IMR-90 (cell line): ENCODE measurements around the gene IL17F. TPM values are rescaled to one million over a fixed set of nuclear protein-coding genes. Genes with fewer than 3 reads are reported as not detected.

Experiments used
- ATAC-seq: fragments of 200-7000 bp; cut with Tn5 transposase; 2 replicates; pipeline ENCODE4 v1.9.1; 2020; ENCODE audit warnings: low read depth, mild to moderate bottlenecking, moderate library complexity
- BruUV-seq: library from RNA; stranded (reverse); fragments of 400-500 nt; replicated peaks from 2 replicates; lab custom pipeline; 2021; lab: Mats Ljungman, UMichigan
- CTCF ChIA-PET: fragments of 300-600 bp; formaldehyde crosslinking; extraction: SDS; loops from one replicate; lab custom pipeline; 2021; ENCODE audit warnings: antibody characterized with exemption; lab: Yijun Ruan, JAX
- POLR2A ChIA-PET: fragments of 300-600 bp; sonication (Branson Sonifier 250); formaldehyde crosslinking; loops from one replicate; lab custom pipeline; 2022; ENCODE audit warnings: antibody characterized with exemption; ENCODE audit not compliant: unreplicated experiment; lab: Charles Lee
- DNase-seq: peaks from one replicate; pipeline ENCODE4 v3.0.0; 2013
- H2AFZ ChIP-seq: replicated peaks from 2 replicates; pipeline ENCODE3; 2013; ENCODE audit warnings: low read length, mild to moderate bottlenecking; ENCODE audit not compliant: poor library complexity
- H2AK5ac ChIP-seq: 2 replicates; pipeline ENCODE4 v1.6.1; 2013; ENCODE audit warnings: low read depth, low read length, inconsistent platforms
- H2AK9ac ChIP-seq: replicated peaks from 2 replicates; pipeline ENCODE3; 2013; ENCODE audit warnings: mild to moderate bottlenecking, low read depth, low read length, moderate library complexity; ENCODE audit not compliant: poor library complexity
- H2BK120ac ChIP-seq: 2 replicates; pipeline ENCODE4 v1.6.1; 2013; ENCODE audit warnings: low read depth, low read length, inconsistent platforms
- H2BK15ac ChIP-seq: 3 replicates; pipeline ENCODE4 v1.6.1; 2013; ENCODE audit warnings: low read depth, low read length, inconsistent platforms
- H2BK20ac ChIP-seq: 2 replicates; pipeline ENCODE4 v1.6.1; 2013; ENCODE audit warnings: low read depth, mild to moderate bottlenecking, inconsistent platforms, low read length, moderate library complexity
- H2BK5ac ChIP-seq: 2 replicates; pipeline ENCODE4 v1.6.1; 2013; ENCODE audit warnings: mild to moderate bottlenecking, low read depth, low read length, inconsistent platforms; ENCODE audit not compliant: poor library complexity, severe bottlenecking
- H3K14ac ChIP-seq: replicated peaks from 2 replicates; pipeline ENCODE4 v1.6.1; 2013; ENCODE audit warnings: low read depth, low read length, inconsistent platforms
- H3K18ac ChIP-seq: 2 replicates; pipeline ENCODE4 v1.6.1; 2013; ENCODE audit warnings: low read depth, low read length, control low read depth
- H3K23ac ChIP-seq: 2 replicates; pipeline ENCODE4 v1.6.1; 2013; ENCODE audit warnings: low read depth, low read length, inconsistent platforms
- H3K27ac ChIP-seq: 2 replicates; pipeline ENCODE4 v1.5.1; 2013; ENCODE audit warnings: mild to moderate bottlenecking, control low read depth, low read length; ENCODE audit not compliant: insufficient read depth
- H3K27me3 ChIP-seq: 2 replicates; pipeline ENCODE4 v1.6.1; 2013; ENCODE audit warnings: low read length; ENCODE audit not compliant: control insufficient read depth, insufficient read depth
- H3K36me3 ChIP-seq: 2 replicates; pipeline ENCODE4 v1.6.1; 2013; ENCODE audit warnings: low read length, mixed read lengths; ENCODE audit not compliant: control insufficient read depth, insufficient read depth
- H3K4ac ChIP-seq: 2 replicates; pipeline ENCODE4 v1.6.1; 2013; ENCODE audit warnings: low read depth, low read length, inconsistent platforms
- H3K4me1 ChIP-seq: 2 replicates; pipeline ENCODE4 v1.6.1; 2013; ENCODE audit warnings: low read length, mixed read lengths; ENCODE audit not compliant: control insufficient read depth, insufficient read depth
- H3K4me2 ChIP-seq: 2 replicates; pipeline ENCODE4 v1.6.1; 2013; ENCODE audit warnings: low read depth, mild to moderate bottlenecking, control low read depth, low read length, moderate library complexity
- H3K4me3 ChIP-seq: 2 replicates; pipeline ENCODE4 v1.5.1; 2013; ENCODE audit warnings: low read depth, mild to moderate bottlenecking, control low read depth, low read length, moderate library complexity; ENCODE audit not compliant: insufficient read depth
- H3K56ac ChIP-seq: 2 replicates; pipeline ENCODE4 v1.6.1; 2013; ENCODE audit warnings: low read length, inconsistent platforms; ENCODE audit not compliant: insufficient read depth; ENCODE audit errors: extremely low read depth
- H3K79me1 ChIP-seq, 2 experiments: 2 replicates each; pipeline ENCODE4 v1.6.1; 2013; ENCODE audit warnings: low read length in 2 of 2, inconsistent platforms in 1 of 2, low read depth in 1 of 2
- H3K9ac ChIP-seq: 2 replicates; pipeline ENCODE4 v1.6.1; 2013; ENCODE audit warnings: low read depth, low read length, control low read depth
- H3K9me1 ChIP-seq: 2 replicates; pipeline ENCODE4 v1.6.1; 2013; ENCODE audit warnings: low read length, inconsistent platforms; ENCODE audit not compliant: insufficient read depth
- H3K9me3 ChIP-seq: 2 replicates; pipeline ENCODE4 v1.6.1; 2013; ENCODE audit warnings: low read length; ENCODE audit not compliant: control insufficient read depth, insufficient read depth
- H4K20me1 ChIP-seq: 2 replicates; pipeline ENCODE4 v1.6.1; 2013; ENCODE audit warnings: low read length, inconsistent platforms; ENCODE audit not compliant: insufficient read depth
- H4K5ac ChIP-seq: 2 replicates; pipeline ENCODE4 v1.6.1; 2013; ENCODE audit warnings: mild to moderate bottlenecking, low read depth, low read length, control low read depth
- H4K8ac ChIP-seq, 2 experiments: 2 replicates each; pipeline ENCODE4 v1.6.1; 2013; ENCODE audit warnings: low read depth in 2 of 2, low read length in 2 of 2, control low read depth in 1 of 2, inconsistent platforms in 1 of 2
- H4K91ac ChIP-seq: 2 replicates; pipeline ENCODE4 v1.6.1; 2013; ENCODE audit warnings: low read depth, low read length, inconsistent platforms; ENCODE audit not compliant: insufficient read depth
- BHLHE40 ChIP-seq: fragments of 150-350 bp; IDR thresholded peaks from 2 replicates; pipeline ENCODE4 v1.6.1; 2016; ENCODE audit warnings: mild to moderate bottlenecking, low read depth, low read length
- CEBPB ChIP-seq: IDR thresholded peaks from 2 replicates; pipeline ENCODE4 v1.6.1; 2012; ENCODE audit warnings: low read depth, low read length, improper control_type of control experiment
- CHD1 ChIP-seq: IDR thresholded peaks from 2 replicates; pipeline ENCODE4 v1.6.1; 2012; ENCODE audit warnings: low read depth, low read length, improper control_type of control experiment
- FOS ChIP-seq: fragments of 150-350 bp; IDR thresholded peaks from 2 replicates; pipeline ENCODE4 v1.6.1; 2016; ENCODE audit warnings: low read depth, low read length
- MAFK ChIP-seq: IDR thresholded peaks from 2 replicates; pipeline ENCODE4 v1.6.1; 2012; ENCODE audit warnings: low read depth, low read length, improper control_type of control experiment
- MAZ ChIP-seq: IDR thresholded peaks from 2 replicates; pipeline ENCODE4 v1.6.1; 2012; ENCODE audit warnings: low read depth, mild to moderate bottlenecking, low read length, improper control_type of control experiment, moderate library complexity, borderline replicate concordance
- MXI1 ChIP-seq: IDR thresholded peaks from 2 replicates; pipeline ENCODE4 v1.6.1; 2012; ENCODE audit warnings: low read depth, mild to moderate bottlenecking, low read length, moderate library complexity, borderline replicate concordance
- NFE2L2 ChIP-seq: fragments of 150-350 bp; IDR thresholded peaks from 2 replicates; pipeline ENCODE4 v1.6.1; 2016; ENCODE audit warnings: low read depth, mild to moderate bottlenecking, low read length
- POLR2A ChIP-seq: IDR thresholded peaks from 2 replicates; pipeline ENCODE4 v1.6.1; 2012; ENCODE audit warnings: mild to moderate bottlenecking, low read depth, low read length
- RAD21 ChIP-seq: IDR thresholded peaks from 2 replicates; pipeline ENCODE4 v1.6.1; 2012; ENCODE audit warnings: low read length, improper control_type of control experiment
- RCOR1 ChIP-seq: IDR thresholded peaks from 2 replicates; pipeline ENCODE4 v1.6.1; 2012; ENCODE audit warnings: mild to moderate bottlenecking, low read length, improper control_type of control experiment; ENCODE audit not compliant: insufficient replicate concordance
- RFX5 ChIP-seq: IDR thresholded peaks from 2 replicates; pipeline ENCODE4 v1.8.0; 2012; ENCODE audit warnings: low read depth, mild to moderate bottlenecking, low read length, moderate library complexity
- SMC3 ChIP-seq: fragments of 150-350 bp; IDR thresholded peaks from 2 replicates; pipeline ENCODE4 v1.6.1; 2016; ENCODE audit warnings: low read depth, mild to moderate bottlenecking, antibody characterized with exemption, low read length, moderate library complexity
- WGBS, 2 experiments: methylation state at CpG; one replicate each; pipeline versions ENCODE4 v1.1.5 to v1.1.7; 2013; ENCODE audit warnings: missing lambda C conversion rate in 2 of 2; ENCODE audit not compliant: insufficient read length in 1 of 2; ENCODE audit errors: extremely low coverage in 2 of 2; 5-methylcytosine and 5-hydroxymethylcytosine counted together
- dilution Hi-C: fragments of 300-500 bp; cut with HindIII; formaldehyde crosslinking; loops from one replicate; pipeline ENCODE4 v1.14.3; 2018; ENCODE audit warnings: low sequenced_read_pairs; ENCODE audit not compliant: unreplicated experiment
- in situ Hi-C: fragments of 300-500 bp; cut with MboI; formaldehyde crosslinking; loops from 3 replicates; pipeline ENCODE4 v1.14.3; 2019; ENCODE audit warnings: low sequenced_read_pairs, inconsistent platforms, mixed read lengths
- intact Hi-C: fragments of 100-400 bp; cut with micrococcal nuclease; formaldehyde crosslinking; loops from 2 replicates; pipeline ENCODE4 v1.10.0; 2022
- polyA plus RNA-seq, 3 experiments: library from polyadenylated mRNA; depleted of rRNA; stranded (reverse); fragments of >200 nt; gene quantifications; 2 replicates each; pipeline ENCODE4 v1.2.3, GENCODE V29; 2012; ENCODE audit warnings: low replicate concordance in 1 of 3
- total RNA-seq: library from RNA; depleted of rRNA; stranded (reverse); fragments of >200 nt; gene quantifications from 2 replicates; pipeline ENCODE4 v1.2.3, GENCODE V29; 2012
- TF ChIP-seq, protein P1 (sequence below): fragments of 150-350 bp; IDR thresholded peaks from 2 replicates; pipeline ENCODE4 v1.6.1; 2017; ENCODE audit warnings: mild to moderate bottlenecking, antibody characterized with exemption, low read length, low read depth
- TF ChIP-seq, protein P2 (sequence below): fragments of 150-350 bp; IDR thresholded peaks from 2 replicates; pipeline ENCODE4 v1.6.1; 2016; ENCODE audit warnings: low read depth, mild to moderate bottlenecking, low read length, moderate library complexity, borderline replicate concordance
- TF ChIP-seq, protein P3 (sequence below): conservative IDR thresholded peaks from 2 replicates; pipeline ENCODE4 v1.5.1; 2012; ENCODE audit warnings: mild to moderate bottlenecking, low read depth, low read length, improper control_type of control experiment

Gene IL17F
- total and polyA plus RNA-seq, 2 of the 4 experiments (the other 2 are of a cell fraction): not detected

DNA sequence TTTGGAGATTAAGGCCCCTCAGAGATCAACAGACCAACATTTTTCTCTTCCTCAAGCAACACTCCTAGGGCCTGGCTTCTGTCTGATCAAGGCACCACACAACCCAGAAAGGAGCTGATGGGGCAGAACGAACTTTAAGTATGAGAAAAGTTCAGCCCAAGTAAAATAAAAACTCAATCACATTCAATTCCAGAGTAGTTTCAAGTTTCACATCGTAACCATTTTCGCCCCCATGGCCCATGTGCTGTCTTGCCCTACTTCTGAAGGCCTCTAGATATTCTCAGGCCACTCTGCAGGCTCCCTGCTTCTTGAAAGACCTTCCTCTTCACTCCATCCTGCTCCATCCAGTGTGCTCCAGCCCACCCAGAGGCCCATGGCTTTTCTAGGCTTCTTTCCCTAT, 53.9 kb downstream of the IL17F start:
- Histone ChIP-seq H3K27me3 (peaks cover 3% of the 10 kb centered on the region; the same call in 1 of the 2 replicates), H2BK5ac (no peak overlapping the region), H3K79me1 (no peaks in the 10 kb centered on the region), H3K27ac (no peak overlapping the region), H3K56ac (no peak overlapping the region), H3K4me2 (no peak overlapping the region), H2AFZ (no peak overlapping the region), H3K9me3 (no peaks in the 10 kb centered on the region), H2AK9ac (no peak overlapping the region), H4K5ac (no peak overlapping the region), H4K91ac (no peak overlapping the region), H3K14ac (no peak overlapping the region), H2AK5ac (no peak overlapping the region), H2BK20ac (no peak overlapping the region), H2BK15ac (no peak overlapping the region), H3K36me3 (no peaks in the 10 kb centered on the region), H3K4me1 (no peaks in the 10 kb centered on the region), H4K20me1 (no peaks in the 10 kb centered on the region), H3K9me1 (no peaks in the 10 kb centered on the region), H3K9ac (no peak overlapping the region), H3K4me3 (no peak overlapping the region), H3K23ac (no peak overlapping the region), H2BK120ac (no peak overlapping the region), H3K4ac (no peak overlapping the region), H3K18ac (no peak overlapping the region), H4K8ac (no peak overlapping the region)
- in situ Hi-C loops: no loop called here
- BruUV-seq: no TSS peak
- ChIA-PET POLR2A (no interaction called here), CTCF (no interaction called here)
- DNase-seq: no peak
- no peak for TF ChIP-seq MXI1
- TF ChIP-seq MAZ: no peak
- no peak for TF ChIP-seq BHLHE40
- TF ChIP-seq, protein P1, sequence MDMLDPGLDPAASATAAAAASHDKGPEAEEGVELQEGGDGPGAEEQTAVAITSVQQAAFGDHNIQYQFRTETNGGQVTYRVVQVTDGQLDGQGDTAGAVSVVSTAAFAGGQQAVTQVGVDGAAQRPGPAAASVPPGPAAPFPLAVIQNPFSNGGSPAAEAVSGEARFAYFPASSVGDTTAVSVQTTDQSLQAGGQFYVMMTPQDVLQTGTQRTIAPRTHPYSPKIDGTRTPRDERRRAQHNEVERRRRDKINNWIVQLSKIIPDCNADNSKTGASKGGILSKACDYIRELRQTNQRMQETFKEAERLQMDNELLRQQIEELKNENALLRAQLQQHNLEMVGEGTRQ: no peak
- TF ChIP-seq FOS: no peak
- TF ChIP-seq MAFK: no peak
- TF ChIP-seq, protein P2, sequence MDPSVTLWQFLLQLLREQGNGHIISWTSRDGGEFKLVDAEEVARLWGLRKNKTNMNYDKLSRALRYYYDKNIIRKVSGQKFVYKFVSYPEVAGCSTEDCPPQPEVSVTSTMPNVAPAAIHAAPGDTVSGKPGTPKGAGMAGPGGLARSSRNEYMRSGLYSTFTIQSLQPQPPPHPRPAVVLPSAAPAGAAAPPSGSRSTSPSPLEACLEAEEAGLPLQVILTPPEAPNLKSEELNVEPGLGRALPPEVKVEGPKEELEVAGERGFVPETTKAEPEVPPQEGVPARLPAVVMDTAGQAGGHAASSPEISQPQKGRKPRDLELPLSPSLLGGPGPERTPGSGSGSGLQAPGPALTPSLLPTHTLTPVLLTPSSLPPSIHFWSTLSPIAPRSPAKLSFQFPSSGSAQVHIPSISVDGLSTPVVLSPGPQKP: no peak
- no peak for TF ChIP-seq NFE2L2
- TF ChIP-seq CHD1: no peak
- TF ChIP-seq SMC3: no peak
- no peak for TF ChIP-seq POLR2A
- no peak for TF ChIP-seq RFX5
- TF ChIP-seq, protein P3, sequence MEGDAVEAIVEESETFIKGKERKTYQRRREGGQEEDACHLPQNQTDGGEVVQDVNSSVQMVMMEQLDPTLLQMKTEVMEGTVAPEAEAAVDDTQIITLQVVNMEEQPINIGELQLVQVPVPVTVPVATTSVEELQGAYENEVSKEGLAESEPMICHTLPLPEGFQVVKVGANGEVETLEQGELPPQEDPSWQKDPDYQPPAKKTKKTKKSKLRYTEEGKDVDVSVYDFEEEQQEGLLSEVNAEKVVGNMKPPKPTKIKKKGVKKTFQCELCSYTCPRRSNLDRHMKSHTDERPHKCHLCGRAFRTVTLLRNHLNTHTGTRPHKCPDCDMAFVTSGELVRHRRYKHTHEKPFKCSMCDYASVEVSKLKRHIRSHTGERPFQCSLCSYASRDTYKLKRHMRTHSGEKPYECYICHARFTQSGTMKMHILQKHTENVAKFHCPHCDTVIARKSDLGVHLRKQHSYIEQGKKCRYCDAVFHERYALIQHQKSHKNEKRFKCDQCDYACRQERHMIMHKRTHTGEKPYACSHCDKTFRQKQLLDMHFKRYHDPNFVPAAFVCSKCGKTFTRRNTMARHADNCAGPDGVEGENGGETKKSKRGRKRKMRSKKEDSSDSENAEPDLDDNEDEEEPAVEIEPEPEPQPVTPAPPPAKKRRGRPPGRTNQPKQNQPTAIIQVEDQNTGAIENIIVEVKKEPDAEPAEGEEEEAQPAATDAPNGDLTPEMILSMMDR: no peak
- TF ChIP-seq RAD21: no peak
- no peak for TF ChIP-seq RCOR1
- no peak for TF ChIP-seq CEBPB
- ATAC-seq: no peak
- WGBS, 2 experiments: no CpG with 5 or more reads among the region's 3 CpGs
- intact Hi-C loops: no loop called here
- dilution Hi-C loops: no loop called here
